ENCODE data around the gene ESPL1. TPM values are rescaled to one million over a fixed set of nuclear protein-coding genes. Genes with fewer than 3 reads are reported as not detected.

The ESPL1 gene
- total RNA-seq, 1 experiment from 2014 or later: 54.6 TPM

GRCh38 chr12:53258541-53259539, 9.3 kb upstream of the ESPL1 start:
- TF ChIP-seq CTCF (IDR thresholded peaks at IDR 0.05) (no peak), SIN3A (IDR thresholded peaks at IDR 0.05; ENCODE audit: borderline replicate concordance, insufficient read depth, low read depth, low read length) (no peak), TCF7L2 (IDR thresholded peaks at IDR 0.05; ENCODE audit: low read depth, low read length) (no peak), REST (IDR thresholded peaks at IDR 0.05; ENCODE audit: insufficient read depth in 1 of 2, low read depth in 2 of 2, low read length in 1 of 2) (no peak), POLR2AphosphoS5 (IDR thresholded peaks at IDR 0.05; ENCODE audit: low read depth, low read length) (no peak)

GRCh38 chr12:53259891-53260290, 8.2 kb upstream of the ESPL1 start:
- no peaks in the 10 kb centered on the region for H3K27me3 ChIP-seq (ENCODE audit: control insufficient read depth, insufficient read depth, low read length)
- BruUV-seq (replicated peaks): no TSS peak
- intact Hi-C loops (cut with micrococcal nuclease; ENCODE audit: unreplicated experiment): no loop called here

More at GRCh38 chr12:53258541-53259539, 9.3 kb upstream of the ESPL1 start:
- Histone ChIP-seq H3K36me3 (ENCODE audit: control insufficient read depth, insufficient read depth, low read length) (no peaks in the 10 kb centered on the region), H3K4me1 (ENCODE audit: control insufficient read depth, insufficient read depth, low read length) (no peaks in the 10 kb centered on the region), H3K27ac (ENCODE audit: low read length) (no peak overlapping the region), H3K4me3 (ENCODE audit: low read depth in 2 of 2, low read length in 2 of 2) (no peak overlapping the region), H3K27me3 (ENCODE audit: control insufficient read depth, insufficient read depth, low read length) (no peaks in the 10 kb centered on the region), H3K9me3 (ENCODE audit: control insufficient read depth, insufficient read depth, low read depth, low read length) (no peaks in the 10 kb centered on the region)
- intact Hi-C loops (cut with micrococcal nuclease; ENCODE audit: unreplicated experiment) (no loop called here), in situ Hi-C loops (cut with HindIII; ENCODE audit: low pct_unique_long_range_greater_than_20kb, low sequenced_read_pairs) (no loop called here)
- CTCF ChIA-PET: interaction anchor here (0.7 to 0.9 kb wide), 2 partner anchors 62 to 69 kb away, joined by 3 to 5 read pairs; partner anchors contain the start of gene AAAS
- DNase-seq (ENCODE audit: low read depth, low spot score) (no peak), ATAC-seq (no peak)
- POLR2A ChIA-PET: interaction anchor here (0.6 kb wide), 1 partner anchor 230 kb away, joined by 3 read pairs; no protein-coding TSS in a partner anchor
- BruUV-seq (replicated peaks): no TSS peak

More at GRCh38 chr12:53259891-53260290, 8.2 kb upstream of the ESPL1 start:
- TF ChIP-seq TCF7L2 (IDR thresholded peaks at IDR 0.05; ENCODE audit: low read depth, low read length): no peak
- ChIA-PET CTCF (interaction anchor here (0.7 kb wide), 1 partner anchor 63 kb away, joined by 6 read pairs; no protein-coding TSS in a partner anchor), POLR2A (interaction anchor here (0.6 kb wide), 1 partner anchor 23 kb away, joined by 7 read pairs; no protein-coding TSS in a partner anchor)
- in situ Hi-C loops (cut with HindIII; ENCODE audit: low pct_unique_long_range_greater_than_20kb, low sequenced_read_pairs): no loop called here
- no peak overlapping the region for H3K27ac ChIP-seq (ENCODE audit: low read length)
- H3K36me3 ChIP-seq (ENCODE audit: control insufficient read depth, insufficient read depth, low read length): no peaks in the 10 kb centered on the region
- no peak overlapping the region for H3K4me3 ChIP-seq (ENCODE audit: low read depth in 2 of 2, low read length in 2 of 2)
- DNase-seq (ENCODE audit: low read depth, low spot score): no peak
- H3K4me1 ChIP-seq (ENCODE audit: control insufficient read depth, insufficient read depth, low read length): no peaks in the 10 kb centered on the region
- ATAC-seq: no peak
- H3K9me3 ChIP-seq (ENCODE audit: control insufficient read depth, insufficient read depth, low read depth, low read length): no peaks in the 10 kb centered on the region

All from Panc1 (cell line).